Measurements from ENCODE around the gene BATF2. TPM values are rescaled to one million over a fixed set of nuclear protein-coding genes. Genes with fewer than 3 reads are reported as not detected.

BATF2 gene
- polyA plus RNA-seq, 1 of the 3 experiments (the other 2 are of a cell fraction) = 0.20 TPM

DNA sequence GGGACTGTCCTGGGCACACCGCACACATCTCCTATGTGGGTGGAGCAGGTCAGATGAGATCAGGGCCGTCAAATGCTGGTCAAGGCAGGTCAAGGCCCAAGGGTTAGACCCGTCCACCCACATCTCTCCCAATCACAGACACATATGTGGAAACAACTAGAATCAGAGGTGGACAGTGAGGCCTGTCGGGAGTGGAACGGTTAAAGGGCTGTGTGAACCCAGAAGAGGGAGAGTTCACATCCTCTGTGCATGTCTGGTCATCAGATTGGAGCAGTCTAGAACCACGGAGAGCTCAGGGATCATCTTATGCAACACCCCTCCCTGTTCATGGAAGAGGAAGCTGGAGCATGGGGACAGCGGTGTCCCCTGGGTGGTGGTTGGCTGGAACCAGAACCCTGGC, 23.1 kb upstream of the BATF2 start:
- TF ChIP-seq GATA2 (CRISPR knock-in tag; IDR thresholded peaks at IDR 0.05) (no peak), ELF1 (IDR thresholded peaks at IDR 0.05) (no peak), NRF1 (IDR thresholded peaks at IDR 0.05; ENCODE audit: low read depth, low read length) (no peak), JUND (IDR thresholded peaks at IDR 0.05) (no peak), SIN3A (IDR thresholded peaks at IDR 0.05; ENCODE audit: borderline replicate concordance, low read depth, low read length) (no peak), MEF2A (IDR thresholded peaks at IDR 0.05; ENCODE audit: borderline replicate concordance, low read depth) (no peak)
- no peaks in the 10 kb centered on the region for H3K9me3 ChIP-seq
- H3K9me2 ChIP-seq = no peaks in the 10 kb centered on the region
- H3K27ac ChIP-seq (ENCODE audit: low read depth in 2 of 2, low read length in 1 of 2) = no peak overlapping the region
- DNase-seq = no peak
- no peaks in the 10 kb centered on the region for H4K20me1 ChIP-seq (ENCODE audit: insufficient read depth)
- H3K36me3 ChIP-seq (replicated peaks in 1 of 2; ENCODE audit: control insufficient read depth in 1 of 2, insufficient read depth in 2 of 2, low read length in 1 of 2) = peaks cover 0 to 22% of the 10 kb centered on the region in 2 experiments
- no peaks in the 10 kb centered on the region for H3K27me3 ChIP-seq (ENCODE audit: insufficient read depth)
- CTCF ChIA-PET = no interaction called here
- no peak overlapping the region for H3K4me2 ChIP-seq
- POLR2A ChIA-PET = no interaction called here
- 97% methylated on average over 7 of the region's 7 CpGs for WGBS (ENCODE audit: low lambda C conversion rate)
- H3K79me2 ChIP-seq (ENCODE audit: insufficient read depth) = peaks cover 22% of the 10 kb centered on the region; the same call in 1 of the 2 replicates
- H3F3A ChIP-seq (replicated peaks; ENCODE audit: insufficient read depth) = no peaks in the 10 kb centered on the region
- no peaks in the 10 kb centered on the region; a peak in 1 of 4 replicates for H3K4me1 ChIP-seq (ENCODE audit: control insufficient read depth in 1 of 2, insufficient read depth in 2 of 2, low read depth in 1 of 2, low read length in 1 of 2)
- no peak overlapping the region for H3K4me3 ChIP-seq (ENCODE audit: low read depth in 2 of 2, low read length in 1 of 2)
- H3K9ac ChIP-seq = no peak overlapping the region
- no peak overlapping the region for H2AFZ ChIP-seq (ENCODE audit: low read depth)

DNA sequence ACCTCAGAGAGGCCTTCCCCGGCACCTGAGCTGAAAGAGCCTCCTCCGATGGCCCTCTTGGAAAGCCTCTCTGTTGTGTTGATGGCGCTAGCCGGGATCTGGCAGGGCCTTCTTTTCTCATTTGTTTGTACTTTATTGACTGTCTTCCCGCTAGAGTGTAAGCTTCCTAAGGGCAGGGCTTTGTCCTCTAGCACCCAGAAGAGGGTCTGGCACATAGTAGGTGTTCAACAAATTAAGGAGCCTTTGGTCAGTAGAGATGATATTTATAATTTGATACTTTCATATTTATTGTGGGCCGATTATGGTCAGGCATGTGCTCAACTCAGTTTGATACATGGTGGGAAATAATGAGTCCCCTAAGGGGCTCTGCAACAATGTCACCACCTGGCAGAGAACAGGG, 21.2 kb upstream of the BATF2 start:
- no peak for DNase-seq
- Histone ChIP-seq H3K9me2 (no peaks in the 10 kb centered on the region), H2AFZ (ENCODE audit: low read depth) (no peak overlapping the region), H3K27ac (ENCODE audit: low read depth in 2 of 2, low read length in 1 of 2) (no peak overlapping the region), H3K27me3 (ENCODE audit: insufficient read depth) (no peaks in the 10 kb centered on the region), H4K20me1 (ENCODE audit: insufficient read depth) (no peaks in the 10 kb centered on the region), H3F3A (replicated peaks; ENCODE audit: insufficient read depth) (peaks cover 13% of the 10 kb centered on the region), H3K9me3 (no peaks in the 10 kb centered on the region), H3K4me1 (ENCODE audit: control insufficient read depth in 1 of 2, insufficient read depth in 2 of 2, low read depth in 1 of 2, low read length in 1 of 2) (peaks cover 3 to 4% of the 10 kb centered on the region in 2 experiments; a peak in 2 of 4 replicates), H3K36me3 (replicated peaks in 1 of 2; ENCODE audit: control insufficient read depth in 1 of 2, insufficient read depth in 2 of 2, low read length in 1 of 2) (peaks cover 0 to 22% of the 10 kb centered on the region in 2 experiments), H3K79me2 (ENCODE audit: insufficient read depth) (peaks cover 24% of the 10 kb centered on the region; the same call in 1 of the 2 replicates), H3K9ac (no peak overlapping the region), H3K4me2 (no peak overlapping the region), H3K4me3 (ENCODE audit: low read depth in 2 of 2, low read length in 1 of 2) (no peak overlapping the region)
- POLR2A ChIA-PET = interaction anchor here (0.6 kb wide), 1 partner anchor 10 kb away, joined by 5 read pairs; no protein-coding TSS in a partner anchor
- CTCF ChIA-PET = interaction anchor here (0.9 to 1.0 kb wide), 3 partner anchors 9 to 95 kb away, joined by 3 to 6 read pairs (median 3); partner anchors contain the start of gene SNX15
- WGBS (ENCODE audit: low lambda C conversion rate) = 95% methylated on average over 6 of the region's 6 CpGs
- TF ChIP-seq NRF1 (IDR thresholded peaks at IDR 0.05; ENCODE audit: low read depth, low read length) = no peak
- no peak for TF ChIP-seq CHD2 (IDR thresholded peaks at IDR 0.05; ENCODE audit: low read length, partially characterized antibody)
- TF ChIP-seq FOXJ3 (CRISPR knock-in tag; IDR thresholded peaks at IDR 0.05) = no peak
- no peak for TF ChIP-seq FOSL2 (IDR thresholded peaks at IDR 0.05; ENCODE audit: borderline replicate concordance, low read depth)

DNA sequence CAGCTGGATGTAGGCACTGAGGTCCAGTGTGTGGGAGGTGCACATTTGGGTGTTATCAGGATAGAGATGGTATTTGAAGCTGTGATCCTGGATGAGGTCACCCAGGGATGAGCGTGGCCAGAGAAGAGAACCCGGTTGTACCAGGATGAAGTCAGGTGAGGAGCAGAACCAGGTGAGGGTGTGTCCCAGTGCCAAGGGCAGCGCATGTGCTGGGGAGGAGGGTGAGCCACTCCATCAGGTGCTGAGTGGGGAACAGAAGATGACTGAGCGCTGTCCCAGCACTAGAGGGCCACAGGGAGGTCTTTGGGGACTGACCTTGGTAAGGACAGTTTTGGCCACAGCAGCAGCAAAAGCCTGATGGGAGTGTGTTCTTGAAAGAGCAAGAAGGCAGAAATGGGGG, 19.9 kb upstream of the BATF2 start:
- Histone ChIP-seq H3K9me2 (no peaks in the 10 kb centered on the region), H3K27me3 (ENCODE audit: insufficient read depth) (no peaks in the 10 kb centered on the region), H3F3A (replicated peaks; ENCODE audit: insufficient read depth) (peaks cover 16% of the 10 kb centered on the region), H4K20me1 (ENCODE audit: insufficient read depth) (no peaks in the 10 kb centered on the region), H3K9me3 (no peaks in the 10 kb centered on the region), H2AFZ (ENCODE audit: low read depth) (no peak overlapping the region), H3K9ac (no peak overlapping the region), H3K79me2 (ENCODE audit: insufficient read depth) (peaks cover 24% of the 10 kb centered on the region; the same call in 1 of the 2 replicates), H3K4me1 (ENCODE audit: control insufficient read depth in 1 of 2, insufficient read depth in 2 of 2, low read depth in 1 of 2, low read length in 1 of 2) (peaks cover 4% of the 10 kb centered on the region in 2 experiments; a peak in 2 of 4 replicates), H3K4me2 (no peak overlapping the region), H3K4me3 (ENCODE audit: low read depth in 2 of 2, low read length in 1 of 2) (no peak overlapping the region), H3K27ac (ENCODE audit: low read depth in 2 of 2, low read length in 1 of 2) (no peak overlapping the region), H3K36me3 (replicated peaks in 1 of 2; ENCODE audit: control insufficient read depth in 1 of 2, insufficient read depth in 2 of 2, low read length in 1 of 2) (peaks cover 0 to 21% of the 10 kb centered on the region in 2 experiments)
- ChIA-PET CTCF (interaction anchor here (1.3 to 4.3 kb wide), 2 partner anchors 94 to 101 kb away, joined by 4 to 24 read pairs; partner anchors contain the start of gene ZNHIT2), POLR2A (no interaction called here)
- DNase-seq = no peak
- WGBS (ENCODE audit: low lambda C conversion rate) = 92% methylated on average over 4 of the region's 4 CpGs
- TF ChIP-seq, protein P1, sequence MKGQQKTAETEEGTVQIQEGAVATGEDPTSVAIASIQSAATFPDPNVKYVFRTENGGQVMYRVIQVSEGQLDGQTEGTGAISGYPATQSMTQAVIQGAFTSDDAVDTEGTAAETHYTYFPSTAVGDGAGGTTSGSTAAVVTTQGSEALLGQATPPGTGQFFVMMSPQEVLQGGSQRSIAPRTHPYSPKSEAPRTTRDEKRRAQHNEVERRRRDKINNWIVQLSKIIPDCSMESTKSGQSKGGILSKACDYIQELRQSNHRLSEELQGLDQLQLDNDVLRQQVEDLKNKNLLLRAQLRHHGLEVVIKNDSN (IDR thresholded peaks at IDR 0.05; ENCODE audit: borderline replicate concordance, low read depth) = no peak
- TF ChIP-seq JUND (IDR thresholded peaks at IDR 0.05) = no peak
- TF ChIP-seq RFX5 (IDR thresholded peaks at IDR 0.05; ENCODE audit: low read length) = no peak
- TF ChIP-seq CHD2 (IDR thresholded peaks at IDR 0.05; ENCODE audit: low read length, partially characterized antibody) = no peak
- TF ChIP-seq RXRA (IDR thresholded peaks at IDR 0.05; ENCODE audit: borderline replicate concordance, low read depth) = no peak
- no peak for TF ChIP-seq EZH2phosphoT487 (IDR thresholded peaks at IDR 0.05; ENCODE audit: borderline replicate concordance, low read depth)
- TF ChIP-seq RCOR1 (IDR thresholded peaks at IDR 0.05; ENCODE audit: low read length) = no peak
- TF ChIP-seq FOXM1 (IDR thresholded peaks at IDR 0.05; ENCODE audit: low read depth) = no peak
- TF ChIP-seq NRF1 (IDR thresholded peaks at IDR 0.05; ENCODE audit: low read depth, low read length) = no peak
- TF ChIP-seq, protein P2, sequence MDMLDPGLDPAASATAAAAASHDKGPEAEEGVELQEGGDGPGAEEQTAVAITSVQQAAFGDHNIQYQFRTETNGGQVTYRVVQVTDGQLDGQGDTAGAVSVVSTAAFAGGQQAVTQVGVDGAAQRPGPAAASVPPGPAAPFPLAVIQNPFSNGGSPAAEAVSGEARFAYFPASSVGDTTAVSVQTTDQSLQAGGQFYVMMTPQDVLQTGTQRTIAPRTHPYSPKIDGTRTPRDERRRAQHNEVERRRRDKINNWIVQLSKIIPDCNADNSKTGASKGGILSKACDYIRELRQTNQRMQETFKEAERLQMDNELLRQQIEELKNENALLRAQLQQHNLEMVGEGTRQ (IDR thresholded peaks at IDR 0.05; ENCODE audit: borderline replicate concordance, low read depth, low read length) = no peak
- TF ChIP-seq GABPA (IDR thresholded peaks at IDR 0.05; ENCODE audit: low read depth) = no peak
- TF ChIP-seq, protein P3, sequence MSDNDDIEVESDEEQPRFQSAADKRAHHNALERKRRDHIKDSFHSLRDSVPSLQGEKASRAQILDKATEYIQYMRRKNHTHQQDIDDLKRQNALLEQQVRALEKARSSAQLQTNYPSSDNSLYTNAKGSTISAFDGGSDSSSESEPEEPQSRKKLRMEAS (IDR thresholded peaks at IDR 0.05; ENCODE audit: low read depth) = no peak
- TF ChIP-seq TAF1 (IDR thresholded peaks at IDR 0.05; ENCODE audit: borderline replicate concordance, low read depth, low read length) = no peak
- no peak for TF ChIP-seq EP300 (IDR thresholded peaks at IDR 0.05; ENCODE audit: borderline replicate concordance in 1 of 2, low read depth in 1 of 2, low read length in 1 of 2)
- no peak for TF ChIP-seq MXI1 (IDR thresholded peaks at IDR 0.05; ENCODE audit: low read depth, low read length)

Data from SK-N-SH (cell line).